Activated CD4-positive, alpha-beta T cell treated with anti-CD3 and anti-CD28 coated beads, Interleukin-2, amount 50 U/mL, for 4 hours (primary cell): ENCODE results near the gene HSPA4.
A peak's percentile ranks its signal among the peaks of the same experiment; 100 is the strongest.

Experiments
- DNase-seq, 2 experiments: peaks; one replicate each; pipeline ENCODE4 v3.0.0-alpha.2; 2020

Gene HSPA4

GRCh38 chr5:133106761-133107572 lies 55.2 kb downstream of the HSPA4 start:
- DNase-seq: no peak

- DNase-seq: no peak
These were observed 56.7 kb downstream of the HSPA4 start for GRCh38 chr5:133108481-133108921.

GRCh38 chr5:133109655-133110483 lies 58.1 kb downstream of the HSPA4 start:
- DNase-seq: no peak

- no peak for DNase-seq
These were observed 58.9 kb downstream of the HSPA4 start for GRCh38 chr5:133110709-133111108.

- peak; percentile 75 to 78 for DNase-seq
These were observed 59.5 kb downstream of the HSPA4 start for GRCh38 chr5:133111299-133111698.

- DNase-seq: no peak
These were observed 60.3 kb downstream of the HSPA4 start for GRCh38 chr5:133112026-133112660.

- DNase-seq: peak in 1 of 2 experiments; percentile 13
These were observed 61.7 kb downstream of the HSPA4 start for GRCh38 chr5:133113331-133114061.

- DNase-seq: no peak
These were observed 62.5 kb downstream of the HSPA4 start for GRCh38 chr5:133114166-133114932.

- no peak for DNase-seq
These were observed 63.1 kb downstream of the HSPA4 start for GRCh38 chr5:133114933-133115310.

- DNase-seq: no peak
These were observed 64.8 kb downstream of the HSPA4 start for GRCh38 chr5:133116601-133117000.

GRCh38 chr5:133117166-133117911 lies 65.5 kb downstream of the HSPA4 start:
- no peak for DNase-seq

- DNase-seq: no peak
These were observed 66.2 kb downstream of the HSPA4 start for GRCh38 chr5:133117912-133118445.

GRCh38 chr5:133118741-133119140 lies 66.9 kb downstream of the HSPA4 start:
- DNase-seq: no peak

- DNase-seq: no peak
These were observed 67.5 kb downstream of the HSPA4 start for GRCh38 chr5:133119233-133119711.

GRCh38 chr5:133120156-133120750 lies 68.4 kb downstream of the HSPA4 start:
- DNase-seq: no peak

- no peak for DNase-seq
These were observed 69.3 kb downstream of the HSPA4 start for GRCh38 chr5:133121080-133121479.

GRCh38 chr5:133121611-133122150 lies 69.9 kb downstream of the HSPA4 start:
- no peak for DNase-seq

- no peak for DNase-seq
These were observed 70.9 kb downstream of the HSPA4 start for GRCh38 chr5:133122711-133123110.

GRCh38 chr5:133123297-133123696 lies 71.5 kb downstream of the HSPA4 start:
- DNase-seq: no peak

GRCh38 chr5:133124891-133125290 lies 73.1 kb downstream of the HSPA4 start:
- DNase-seq: no peak
